AG04450 (cell line): Measurements from ENCODE around the gene SH3D21. TPM values are rescaled to one million over a fixed set of nuclear protein-coding genes. Genes with fewer than 3 reads are reported as not detected.
A peak's percentile ranks its signal among the peaks of the same experiment; 100 is the strongest.

Experiments used
- CTCF ChIA-PET: fragments of 300-600, 350-600 bp; formaldehyde crosslinking; extraction: SDS; loops from one replicate; lab custom pipeline; 2022; ENCODE audit warnings: antibody characterized with exemption, inconsistent platforms; lab: Charles Lee
- POLR2A ChIA-PET: fragments of 350-600 bp; formaldehyde crosslinking; extraction: SDS; loops from one replicate; lab custom pipeline; 2021; ENCODE audit warnings: antibody characterized with exemption, inconsistent platforms; lab: Yijun Ruan, JAX
- DNase-seq: peaks from one replicate; pipeline ENCODE4 v3.0.0-alpha.2; 2011; ENCODE audit warnings: low read depth, low spot score
- H3K27ac ChIP-seq: one replicate; pipeline ENCODE4 v1.5.1; 2012; ENCODE audit warnings: low read depth, low read length, control low read depth
- H3K27me3 ChIP-seq: one replicate; pipeline ENCODE4 v1.6.0; 2012; ENCODE audit warnings: low read length; ENCODE audit not compliant: control insufficient read depth, insufficient read depth
- H3K4me3 ChIP-seq: 2 replicates; pipeline ENCODE4 v1.5.1; 2011; ENCODE audit warnings: mild to moderate bottlenecking, low read depth, low read length, control low read depth
- H3K9me3 ChIP-seq: 2 replicates; pipeline ENCODE4 v1.5.1; 2012; ENCODE audit warnings: low read length; ENCODE audit not compliant: control insufficient read depth, insufficient read depth
- polyA plus RNA-seq: library from polyadenylated mRNA; depleted of rRNA; stranded (reverse); fragments of >200 nt; gene quantifications from 2 replicates; pipeline ENCODE4 v1.2.3, GENCODE V29; 2011
- TF ChIP-seq, protein P1 (sequence below): IDR thresholded peaks from 2 replicates; pipeline ENCODE4 v1.5.1; 2011; ENCODE audit warnings: low read depth, low read length, control low read depth, inconsistent platforms

SH3D21 gene
- polyA plus RNA-seq, 1 experiment: 1.3 TPM

DNA sequence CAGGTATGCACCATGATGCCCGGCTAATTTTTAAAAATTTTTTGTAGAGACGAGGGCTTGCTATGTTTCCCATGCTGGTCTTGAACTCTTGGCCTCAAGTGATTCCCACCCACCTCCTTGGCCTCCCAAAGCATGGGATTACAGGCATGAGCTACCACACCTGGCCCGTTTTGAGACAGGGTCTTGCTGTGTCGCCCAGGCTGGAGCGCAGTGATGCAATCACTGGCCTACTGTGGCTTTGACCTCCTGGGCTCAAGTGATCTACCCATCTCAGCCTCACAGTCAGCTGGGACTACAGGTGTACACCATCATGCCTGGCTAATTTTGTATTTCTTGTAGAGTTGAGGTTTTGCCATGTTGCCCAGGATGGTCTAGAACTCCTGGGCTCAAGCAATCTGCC is 7.5 kb upstream of the SH3D21 start:
- POLR2A ChIA-PET: no interaction called here
- CTCF ChIA-PET: interaction anchor here (1.3 to 3.2 kb wide), 3 partner anchors 11 to 111 kb away, joined by 4 to 19 read pairs (median 14); no protein-coding TSS in a partner anchor
- no peak overlapping the region for H3K27ac ChIP-seq

DNA sequence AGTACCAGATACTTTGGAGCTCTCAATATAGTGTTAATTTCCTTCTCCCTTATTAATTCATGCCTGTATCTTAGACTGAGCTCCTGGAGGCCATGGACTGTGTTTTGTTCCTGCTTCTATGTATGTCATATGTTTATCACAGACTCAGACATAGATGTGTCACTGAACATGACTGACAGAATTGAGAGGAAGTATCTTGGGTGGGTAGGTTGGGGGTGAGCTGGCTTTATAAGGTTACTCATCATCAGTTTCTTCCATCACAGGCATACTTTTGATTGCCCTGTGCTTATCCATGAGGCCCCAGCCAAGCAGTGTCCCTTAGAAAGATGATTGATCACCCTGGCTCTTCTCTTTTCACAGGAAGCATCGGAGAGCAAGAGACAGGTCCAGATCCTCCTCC is 5.6 kb upstream of the SH3D21 start:
- ChIA-PET CTCF (interaction anchor here (0.5 to 2.5 kb wide), 47 partner anchors 10 to 1243 kb away, joined by 3 to 25 read pairs (median 4); partner anchors contain the start of genes LSM10, MAP7D1, TEKT2 and TRAPPC3), POLR2A (interaction anchor here (0.9 to 1.2 kb wide), 4 partner anchors 21 to 151 kb away, joined by 3 to 7 read pairs (median 4); partner anchors contain the start of gene TRAPPC3)
- no peaks in the 10 kb centered on the region for H3K9me3 ChIP-seq
- H3K27me3 ChIP-seq: no peaks in the 10 kb centered on the region
- DNase-seq: no peak
- H3K4me3 ChIP-seq: no peak overlapping the region
- TF ChIP-seq, protein P1, sequence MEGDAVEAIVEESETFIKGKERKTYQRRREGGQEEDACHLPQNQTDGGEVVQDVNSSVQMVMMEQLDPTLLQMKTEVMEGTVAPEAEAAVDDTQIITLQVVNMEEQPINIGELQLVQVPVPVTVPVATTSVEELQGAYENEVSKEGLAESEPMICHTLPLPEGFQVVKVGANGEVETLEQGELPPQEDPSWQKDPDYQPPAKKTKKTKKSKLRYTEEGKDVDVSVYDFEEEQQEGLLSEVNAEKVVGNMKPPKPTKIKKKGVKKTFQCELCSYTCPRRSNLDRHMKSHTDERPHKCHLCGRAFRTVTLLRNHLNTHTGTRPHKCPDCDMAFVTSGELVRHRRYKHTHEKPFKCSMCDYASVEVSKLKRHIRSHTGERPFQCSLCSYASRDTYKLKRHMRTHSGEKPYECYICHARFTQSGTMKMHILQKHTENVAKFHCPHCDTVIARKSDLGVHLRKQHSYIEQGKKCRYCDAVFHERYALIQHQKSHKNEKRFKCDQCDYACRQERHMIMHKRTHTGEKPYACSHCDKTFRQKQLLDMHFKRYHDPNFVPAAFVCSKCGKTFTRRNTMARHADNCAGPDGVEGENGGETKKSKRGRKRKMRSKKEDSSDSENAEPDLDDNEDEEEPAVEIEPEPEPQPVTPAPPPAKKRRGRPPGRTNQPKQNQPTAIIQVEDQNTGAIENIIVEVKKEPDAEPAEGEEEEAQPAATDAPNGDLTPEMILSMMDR: no peak
- H3K27ac ChIP-seq: peak overlapping the region; percentile 1

More for the DNA sequence above, 7.5 kb upstream of the SH3D21 start:
- Histone ChIP-seq H3K27me3 (no peaks in the 10 kb centered on the region), H3K4me3 (no peak overlapping the region), H3K9me3 (no peaks in the 10 kb centered on the region)
- DNase-seq: no peak
- TF ChIP-seq, protein P1: no peak

DNA sequence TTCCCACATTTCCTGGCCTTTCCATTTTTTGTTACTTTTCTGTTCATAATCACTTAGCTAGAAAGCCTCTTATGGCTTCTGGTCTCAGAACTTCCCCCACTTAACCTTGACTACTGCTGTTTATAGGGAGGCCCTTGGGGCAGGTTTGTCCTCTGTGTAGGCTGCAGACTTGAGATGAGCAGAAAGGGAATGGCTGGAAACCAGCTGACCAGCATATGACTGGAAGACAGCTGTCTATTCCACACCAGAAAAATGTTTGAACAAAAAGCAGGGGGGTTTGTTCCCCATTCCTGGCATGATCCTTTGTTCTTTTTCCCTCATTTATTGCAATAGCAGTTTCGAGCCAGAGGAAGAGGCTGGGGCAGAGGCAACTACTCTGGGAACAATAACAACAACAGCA is 4.9 kb upstream of the SH3D21 start:
- ChIA-PET CTCF (interaction anchor here (1.3 to 2.1 kb wide), 5 partner anchors 9 to 166 kb away, joined by 3 to 22 read pairs (median 5); no protein-coding TSS in a partner anchor), POLR2A (no interaction called here)
- Histone ChIP-seq H3K27me3 (no peaks in the 10 kb centered on the region), H3K9me3 (no peaks in the 10 kb centered on the region), H3K4me3 (no peak overlapping the region), H3K27ac (no peak overlapping the region)
- no peak for DNase-seq
- TF ChIP-seq, protein P1: no peak

DNA sequence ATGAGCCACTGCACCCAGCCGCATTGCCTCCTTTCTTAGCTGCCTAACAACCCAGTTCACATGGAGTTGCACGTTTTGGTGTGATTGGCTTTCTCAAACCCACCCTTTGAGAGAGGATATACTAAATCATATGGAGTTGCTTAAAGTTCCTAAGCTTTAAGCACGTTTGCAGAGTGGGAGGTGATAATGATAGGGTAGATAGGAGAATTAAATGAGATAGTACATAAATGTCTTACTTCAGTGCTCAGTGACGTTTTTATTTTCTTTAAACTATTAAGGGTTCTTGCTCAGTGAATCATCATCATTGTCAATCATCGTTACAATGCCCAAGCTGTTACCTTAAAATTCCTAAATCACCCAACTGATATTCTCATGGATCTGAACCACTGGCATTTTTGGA is 2.9 kb upstream of the SH3D21 start:
- TF ChIP-seq, protein P1: no peak
- H3K27me3 ChIP-seq: no peaks in the 10 kb centered on the region
- H3K27ac ChIP-seq: no peak overlapping the region
- ChIA-PET CTCF (interaction anchor here (1.0 to 1.9 kb wide), 5 partner anchors 66 to 153 kb away, joined by 3 to 5 read pairs (median 3); no protein-coding TSS in a partner anchor), POLR2A (interaction anchor here (0.6 kb wide), 1 partner anchor 44 kb away, joined by 3 read pairs; no protein-coding TSS in a partner anchor)
- no peak overlapping the region for H3K4me3 ChIP-seq
- DNase-seq: no peak
- no peaks in the 10 kb centered on the region for H3K9me3 ChIP-seq

DNA sequence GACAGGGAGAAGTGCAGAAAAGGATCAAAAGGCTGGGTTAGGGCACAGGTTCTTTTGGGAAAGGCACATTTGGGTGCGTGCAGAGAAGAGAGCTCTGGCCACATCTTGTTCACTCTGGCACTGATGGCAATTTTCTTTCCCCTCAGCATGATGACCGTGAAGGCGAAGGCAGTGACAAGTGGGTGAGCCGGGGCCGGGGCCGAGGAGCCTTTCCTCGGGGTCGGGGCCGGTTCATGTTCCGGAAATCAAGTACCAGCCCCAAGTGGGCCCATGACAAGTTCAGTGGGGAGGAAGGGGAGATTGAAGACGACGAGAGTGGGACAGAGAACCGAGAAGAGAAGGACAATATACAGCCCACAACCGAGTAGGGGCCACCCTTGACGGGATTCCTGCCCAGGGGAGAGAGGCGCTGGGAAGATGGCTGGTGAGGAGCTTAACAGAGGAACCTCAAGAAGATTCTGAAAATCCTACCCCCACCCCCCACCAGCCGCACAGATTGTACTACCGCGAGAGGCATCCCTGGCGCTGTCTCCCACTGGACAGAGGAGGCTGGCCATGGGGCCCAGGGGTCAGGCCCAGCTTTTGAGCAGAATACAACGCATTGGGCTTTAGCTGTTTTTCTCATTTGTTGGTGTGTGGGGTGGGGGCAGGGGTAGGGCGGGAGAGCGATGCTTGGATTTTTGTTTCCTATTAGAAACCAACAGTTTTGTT is 2.4 kb upstream of the SH3D21 start:
- no peak overlapping the region for H3K4me3 ChIP-seq
- H3K27me3 ChIP-seq: no peaks in the 10 kb centered on the region
- no peak overlapping the region for H3K27ac ChIP-seq
- CTCF ChIA-PET: interaction anchor here (1.0 to 1.9 kb wide), 5 partner anchors 65 to 154 kb away, joined by 3 to 5 read pairs (median 3); no protein-coding TSS in a partner anchor
- no peak for DNase-seq
- H3K9me3 ChIP-seq: no peaks in the 10 kb centered on the region
- POLR2A ChIA-PET: interaction anchor here (0.6 kb wide), 1 partner anchor 45 kb away, joined by 3 read pairs; no protein-coding TSS in a partner anchor
- TF ChIP-seq, protein P1: no peak
